Peyer's patch (tissue), 4 donors: ENCODE data around the gene RNF150.

Experiments
- CTCF ChIP-seq, 6 experiments: fragments of 450-650 bp in 4 of 6; fragments of 200-600 bp in 2 of 6; sonication (generic) in 1 of 6; IDR thresholded peaks; one replicate each; pipeline ENCODE4 v1.5.1; 2017 to 2019; ENCODE audit warnings: antibody characterized with exemption in 6 of 6, mild to moderate bottlenecking in 3 of 6, moderate library complexity in 1 of 6
- POLR2A ChIP-seq, 2 donors: fragments of 450-650 bp; IDR thresholded peaks; one replicate each; pipeline ENCODE4 v1.5.1; 2017; ENCODE audit warnings: antibody characterized with exemption in 2 of 2, mild to moderate bottlenecking in 2 of 2, moderate library complexity in 2 of 2

- TF ChIP-seq CTCF (IDR thresholded peaks at IDR 0.05) (no peak), POLR2A (IDR thresholded peaks at IDR 0.05) (no peak)
These were observed 150.5 kb downstream of the RNF150 start for GRCh38 chr4:140982613-140983340.
